Measurements from ENCODE around the gene CEP290. TPM values are rescaled to one million over a fixed set of nuclear protein-coding genes. Genes with fewer than 3 reads are reported as not detected.

Gene CEP290
- total RNA-seq, 1 experiment from 2014 or later: 9.6 TPM

GRCh38 chr12:88111074-88111652 is 30.7 kb downstream of the CEP290 start:
- DNase-seq (ENCODE audit: low spot score): no peak
- no peaks in the 10 kb centered on the region for H3K4me1 Mint-ChIP-seq
- no peaks in the 10 kb centered on the region for H3K9me3 Mint-ChIP-seq
- TF ChIP-seq SP1 (CRISPR knock-in tag; conservative IDR thresholded peaks at IDR 0.05) (no peak), FOXK1 (CRISPR knock-in tag; IDR thresholded peaks at IDR 0.05) (no peak), ZNF219 (CRISPR knock-in tag; IDR thresholded peaks at IDR 0.05; ENCODE audit: borderline replicate concordance) (no peak), ELF4 (CRISPR knock-in tag; IDR thresholded peaks at IDR 0.05; ENCODE audit: low read depth) (no peak), MXD4 (CRISPR knock-in tag; IDR thresholded peaks at IDR 0.05; ENCODE audit: borderline replicate concordance) (no peak), HMGA2 (CRISPR knock-in tag; IDR thresholded peaks at IDR 0.05) (no peak), ZNF671 (CRISPR knock-in tag; IDR thresholded peaks at IDR 0.05) (no peak), ZNF317 (CRISPR knock-in tag; IDR thresholded peaks at IDR 0.05; ENCODE audit: borderline replicate concordance, low read depth) (no peak), ZNF512 (CRISPR knock-in tag; IDR thresholded peaks at IDR 0.05; ENCODE audit: borderline replicate concordance) (no peak), JUN (CRISPR knock-in tag; IDR thresholded peaks at IDR 0.05) (no peak), ATF3 (CRISPR knock-in tag; conservative IDR thresholded peaks at IDR 0.05) (no peak), NR3C1 (CRISPR knock-in tag; conservative IDR thresholded peaks at IDR 0.05; ENCODE audit: low read depth) (no peak), ZBTB43 (CRISPR knock-in tag; IDR thresholded peaks at IDR 0.05) (no peak)
- H3K27me3 Mint-ChIP-seq (ENCODE audit: low read depth): no peaks in the 10 kb centered on the region
- POLR2A ChIA-PET: no interaction called here
- peaks cover 12% of the 10 kb centered on the region; the same call in 1 of the 2 replicates for H3K36me3 Mint-ChIP-seq
- CTCF ChIA-PET: interaction anchor here (0.8 kb wide), 1 partner anchor 9 kb away, joined by 3 read pairs; no protein-coding TSS in a partner anchor
- H3K27ac Mint-ChIP-seq: no peak overlapping the region
- H3K4me3 Mint-ChIP-seq: no peak overlapping the region
- ATAC-seq: no peak

- Mint-ChIP-seq H3K27me3 (ENCODE audit: low read depth) (no peaks in the 10 kb centered on the region), H3K4me1 (no peaks in the 10 kb centered on the region), H3K9me3 (no peaks in the 10 kb centered on the region), H3K4me3 (no peak overlapping the region), H3K27ac (no peak overlapping the region), H3K36me3 (peaks cover 9% of the 10 kb centered on the region; the same call in 1 of the 2 replicates)
- ATAC-seq (no peak), DNase-seq (ENCODE audit: low spot score) (no peak)
- CTCF ChIA-PET: no interaction called here
- POLR2A ChIA-PET: no interaction called here
- TF ChIP-seq SMAD3 (CRISPR knock-in tag; IDR thresholded peaks at IDR 0.05; ENCODE audit: borderline replicate concordance): no peak
- no peak for TF ChIP-seq MLX (CRISPR knock-in tag; IDR thresholded peaks at IDR 0.05)
- no peak for TF ChIP-seq HMGXB4 (CRISPR knock-in tag; IDR thresholded peaks at IDR 0.05)
- no peak for TF ChIP-seq HMGA2 (CRISPR knock-in tag; IDR thresholded peaks at IDR 0.05)
- TF ChIP-seq ZNF232 (CRISPR knock-in tag; IDR thresholded peaks at IDR 0.05): no peak
- TF ChIP-seq ZNF532 (CRISPR knock-in tag; IDR thresholded peaks at IDR 0.05; ENCODE audit: borderline replicate concordance): no peak
- no peak for TF ChIP-seq OVOL2 (CRISPR knock-in tag; IDR thresholded peaks at IDR 0.05; ENCODE audit: borderline replicate concordance)
- TF ChIP-seq ATF3 (CRISPR knock-in tag; conservative IDR thresholded peaks at IDR 0.05): no peak
- TF ChIP-seq ATF2 (CRISPR knock-in tag; IDR thresholded peaks at IDR 0.05; ENCODE audit: borderline replicate concordance, low read depth): no peak
Measured at GRCh38 chr12:88108021-88108420, 33.9 kb downstream of the CEP290 start.

Measured in WTC11 (cell line).